HEK293 (cell line): ENCODE measurements around the gene EIF4EBP2.

Experiments used
- ZNF114 ChIP-seq: fragments of 450-650 bp; formaldehyde crosslinking; IDR thresholded peaks from 2 replicates; pipeline ENCODE4 v1.5.0; 2017; ENCODE audit warnings: missing biosample characterization, missing genetic modification characterization
- ZXDB ChIP-seq: fragments of 450-650 bp; formaldehyde crosslinking; IDR thresholded peaks from 2 replicates; pipeline ENCODE4 v1.5.1; 2016; ENCODE audit warnings: missing biosample characterization, missing genetic modification characterization
- TF ChIP-seq, protein P1 (sequence below): fragments of 450-650 bp; formaldehyde crosslinking; IDR thresholded peaks from 2 replicates; pipeline ENCODE4 v1.5.1; 2016; ENCODE audit warnings: missing biosample characterization, missing genetic modification characterization
- TF ChIP-seq, protein P2 (sequence below): fragments of 450-650 bp; formaldehyde crosslinking; IDR thresholded peaks from 2 replicates; pipeline ENCODE4 v1.5.1; 2016; ENCODE audit warnings: missing biosample characterization, missing genetic modification characterization
- TF ChIP-seq, protein P3 (sequence below): fragments of 450-650 bp; formaldehyde crosslinking; IDR thresholded peaks from 2 replicates; pipeline ENCODE4 v1.5.1; 2017; ENCODE audit warnings: missing biosample characterization, missing genetic modification characterization
- TF ChIP-seq, protein P4 (sequence below): sonication (generic); formaldehyde crosslinking; IDR thresholded peaks from 2 replicates; pipeline ENCODE4 v1.8.1; 2022; ENCODE audit warnings: mild to moderate bottlenecking, moderate library complexity, missing genetic modification reagents

DNA sequence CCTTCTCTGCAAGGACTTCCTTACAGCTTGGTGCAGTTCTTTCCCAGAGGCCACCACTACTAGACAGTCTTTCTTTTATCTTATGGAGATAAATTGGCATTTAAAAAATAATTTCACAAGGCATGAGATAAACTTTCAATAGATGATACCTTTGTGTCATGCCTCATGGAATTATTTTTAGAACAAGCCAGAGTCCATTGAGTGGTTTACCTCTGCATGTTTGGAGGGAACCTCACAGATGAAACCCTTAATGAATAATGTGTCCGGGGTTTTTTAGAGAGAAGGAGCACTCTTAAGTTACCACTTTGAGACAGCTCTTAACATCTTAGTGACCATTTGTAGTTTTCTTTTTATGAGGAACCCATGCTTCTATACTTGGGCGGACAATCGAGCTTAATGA is 20.4 kb downstream of the EIF4EBP2 start:
- TF ChIP-seq, protein P1, sequence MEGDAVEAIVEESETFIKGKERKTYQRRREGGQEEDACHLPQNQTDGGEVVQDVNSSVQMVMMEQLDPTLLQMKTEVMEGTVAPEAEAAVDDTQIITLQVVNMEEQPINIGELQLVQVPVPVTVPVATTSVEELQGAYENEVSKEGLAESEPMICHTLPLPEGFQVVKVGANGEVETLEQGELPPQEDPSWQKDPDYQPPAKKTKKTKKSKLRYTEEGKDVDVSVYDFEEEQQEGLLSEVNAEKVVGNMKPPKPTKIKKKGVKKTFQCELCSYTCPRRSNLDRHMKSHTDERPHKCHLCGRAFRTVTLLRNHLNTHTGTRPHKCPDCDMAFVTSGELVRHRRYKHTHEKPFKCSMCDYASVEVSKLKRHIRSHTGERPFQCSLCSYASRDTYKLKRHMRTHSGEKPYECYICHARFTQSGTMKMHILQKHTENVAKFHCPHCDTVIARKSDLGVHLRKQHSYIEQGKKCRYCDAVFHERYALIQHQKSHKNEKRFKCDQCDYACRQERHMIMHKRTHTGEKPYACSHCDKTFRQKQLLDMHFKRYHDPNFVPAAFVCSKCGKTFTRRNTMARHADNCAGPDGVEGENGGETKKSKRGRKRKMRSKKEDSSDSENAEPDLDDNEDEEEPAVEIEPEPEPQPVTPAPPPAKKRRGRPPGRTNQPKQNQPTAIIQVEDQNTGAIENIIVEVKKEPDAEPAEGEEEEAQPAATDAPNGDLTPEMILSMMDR (tag by site-specific recombination) = no peak
- TF ChIP-seq ZXDB (tag by site-specific recombination) (no peak), ZNF114 (no peak)
- TF ChIP-seq, protein P2, sequence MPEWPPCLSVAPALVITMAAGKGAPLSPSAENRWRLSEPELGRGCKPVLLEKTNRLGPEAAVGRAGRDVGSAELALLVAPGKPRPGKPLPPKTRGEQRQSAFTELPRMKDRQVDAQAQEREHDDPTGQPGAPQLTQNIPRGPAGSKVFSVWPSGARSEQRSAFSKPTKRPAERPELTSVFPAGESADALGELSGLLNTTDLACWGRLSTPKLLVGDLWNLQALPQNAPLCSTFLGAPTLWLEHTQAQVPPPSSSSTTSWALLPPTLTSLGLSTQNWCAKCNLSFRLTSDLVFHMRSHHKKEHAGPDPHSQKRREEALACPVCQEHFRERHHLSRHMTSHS (tag by site-specific recombination) = no peak
- TF ChIP-seq, protein P3, sequence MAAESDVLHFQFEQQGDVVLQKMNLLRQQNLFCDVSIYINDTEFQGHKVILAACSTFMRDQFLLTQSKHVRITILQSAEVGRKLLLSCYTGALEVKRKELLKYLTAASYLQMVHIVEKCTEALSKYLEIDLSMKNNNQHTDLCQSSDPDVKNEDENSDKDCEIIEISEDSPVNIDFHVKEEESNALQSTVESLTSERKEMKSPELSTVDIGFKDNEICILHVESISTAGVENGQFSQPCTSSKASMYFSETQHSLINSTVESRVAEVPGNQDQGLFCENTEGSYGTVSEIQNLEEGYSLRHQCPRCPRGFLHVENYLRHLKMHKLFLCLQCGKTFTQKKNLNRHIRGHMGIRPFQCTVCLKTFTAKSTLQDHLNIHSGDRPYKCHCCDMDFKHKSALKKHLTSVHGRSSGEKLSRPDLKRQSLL = no peak
- TF ChIP-seq, protein P4, sequence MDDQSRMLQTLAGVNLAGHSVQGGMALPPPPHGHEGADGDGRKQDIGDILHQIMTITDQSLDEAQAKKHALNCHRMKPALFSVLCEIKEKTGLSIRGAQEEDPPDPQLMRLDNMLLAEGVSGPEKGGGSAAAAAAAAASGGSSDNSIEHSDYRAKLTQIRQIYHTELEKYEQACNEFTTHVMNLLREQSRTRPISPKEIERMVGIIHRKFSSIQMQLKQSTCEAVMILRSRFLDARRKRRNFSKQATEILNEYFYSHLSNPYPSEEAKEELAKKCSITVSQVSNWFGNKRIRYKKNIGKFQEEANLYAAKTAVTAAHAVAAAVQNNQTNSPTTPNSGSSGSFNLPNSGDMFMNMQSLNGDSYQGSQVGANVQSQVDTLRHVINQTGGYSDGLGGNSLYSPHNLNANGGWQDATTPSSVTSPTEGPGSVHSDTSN (CRISPR knock-in tag) = no peak
